Measurements from ENCODE around the gene SLC8B1.

Gene SLC8B1

GRCh38 chr12:113369391-113369985 lies 34.6 kb upstream of the SLC8B1 start:
- H3K27me3 ChIP-seq (ENCODE audit: control insufficient read depth in 2 of 2, insufficient read depth in 2 of 2, low read length in 2 of 2) = no peaks in the 10 kb centered on the region
- H3K36me3 ChIP-seq (ENCODE audit: control insufficient read depth in 2 of 2, insufficient read depth in 2 of 2, low read length in 2 of 2) = peaks cover 0 to 6% of the 10 kb centered on the region in 2 donors
- no peaks in the 10 kb centered on the region for H3K4me1 ChIP-seq (ENCODE audit: control insufficient read depth in 2 of 2, insufficient read depth in 2 of 2, low read length in 2 of 2)
- H3K9me3 ChIP-seq (ENCODE audit: control insufficient read depth in 2 of 2, low read length in 2 of 2) = no peaks in the 10 kb centered on the region
- H3K4me3 ChIP-seq (ENCODE audit: low read length in 2 of 2) = no peak overlapping the region
- H3K9ac ChIP-seq (ENCODE audit: low read depth in 1 of 2, low read length in 2 of 2) = no peak overlapping the region
- H3K27ac ChIP-seq (ENCODE audit: low read depth in 2 of 2, low read length in 2 of 2) = no peak overlapping the region

- Histone ChIP-seq H3K27me3 (ENCODE audit: control insufficient read depth in 2 of 2, insufficient read depth in 2 of 2, low read length in 2 of 2) (no peaks in the 10 kb centered on the region), H3K4me3 (ENCODE audit: low read length in 2 of 2) (no peak overlapping the region), H3K27ac (ENCODE audit: low read depth in 2 of 2, low read length in 2 of 2) (no peak overlapping the region), H3K36me3 (ENCODE audit: control insufficient read depth in 2 of 2, insufficient read depth in 2 of 2, low read length in 2 of 2) (peaks cover 0 to 5% of the 10 kb centered on the region in 2 donors), H3K4me1 (ENCODE audit: control insufficient read depth in 2 of 2, insufficient read depth in 2 of 2, low read length in 2 of 2) (no peaks in the 10 kb centered on the region), H3K9me3 (ENCODE audit: control insufficient read depth in 2 of 2, low read length in 2 of 2) (no peaks in the 10 kb centered on the region), H3K9ac (ENCODE audit: low read depth in 1 of 2, low read length in 2 of 2) (no peak overlapping the region)
Measured at GRCh38 chr12:113368331-113368730, 33.4 kb upstream of the SLC8B1 start.

GRCh38 chr12:113366827-113367226 lies 31.9 kb upstream of the SLC8B1 start:
- Histone ChIP-seq H3K9ac (ENCODE audit: low read depth in 1 of 2, low read length in 2 of 2) (no peak overlapping the region), H3K4me1 (ENCODE audit: control insufficient read depth in 2 of 2, insufficient read depth in 2 of 2, low read length in 2 of 2) (no peaks in the 10 kb centered on the region), H3K4me3 (ENCODE audit: low read length in 2 of 2) (no peak overlapping the region), H3K27ac (ENCODE audit: low read depth in 2 of 2, low read length in 2 of 2) (no peak overlapping the region), H3K36me3 (ENCODE audit: control insufficient read depth in 2 of 2, insufficient read depth in 2 of 2, low read length in 2 of 2) (peaks cover 0 to 5% of the 10 kb centered on the region in 2 donors), H3K9me3 (ENCODE audit: control insufficient read depth in 2 of 2, low read length in 2 of 2) (no peaks in the 10 kb centered on the region), H3K27me3 (ENCODE audit: control insufficient read depth in 2 of 2, insufficient read depth in 2 of 2, low read length in 2 of 2) (no peaks in the 10 kb centered on the region)

- Histone ChIP-seq H3K9ac (ENCODE audit: low read depth in 1 of 2, low read length in 2 of 2) (no peak overlapping the region), H3K36me3 (ENCODE audit: control insufficient read depth in 2 of 2, insufficient read depth in 2 of 2, low read length in 2 of 2) (peaks cover 0 to 1% of the 10 kb centered on the region in 2 donors), H3K4me3 (ENCODE audit: low read length in 2 of 2) (no peak overlapping the region), H3K9me3 (ENCODE audit: control insufficient read depth in 2 of 2, low read length in 2 of 2) (no peaks in the 10 kb centered on the region), H3K27ac (ENCODE audit: low read depth in 2 of 2, low read length in 2 of 2) (no peak overlapping the region), H3K4me1 (ENCODE audit: control insufficient read depth in 2 of 2, insufficient read depth in 2 of 2, low read length in 2 of 2) (no peaks in the 10 kb centered on the region), H3K27me3 (ENCODE audit: control insufficient read depth in 2 of 2, insufficient read depth in 2 of 2, low read length in 2 of 2) (no peaks in the 10 kb centered on the region)
Measured at GRCh38 chr12:113365639-113366395, 30.9 kb upstream of the SLC8B1 start.

- Histone ChIP-seq H3K4me3 (ENCODE audit: low read length in 2 of 2) (no peak overlapping the region), H3K36me3 (ENCODE audit: control insufficient read depth in 2 of 2, insufficient read depth in 2 of 2, low read length in 2 of 2) (no peaks in the 10 kb centered on the region), H3K9ac (ENCODE audit: low read depth in 1 of 2, low read length in 2 of 2) (no peak overlapping the region), H3K4me1 (ENCODE audit: control insufficient read depth in 2 of 2, insufficient read depth in 2 of 2, low read length in 2 of 2) (peaks cover 0 to 4% of the 10 kb centered on the region in 2 donors), H3K9me3 (ENCODE audit: control insufficient read depth in 2 of 2, low read length in 2 of 2) (no peaks in the 10 kb centered on the region), H3K27me3 (ENCODE audit: control insufficient read depth in 2 of 2, insufficient read depth in 2 of 2, low read length in 2 of 2) (no peaks in the 10 kb centered on the region), H3K27ac (ENCODE audit: low read depth in 2 of 2, low read length in 2 of 2) (no peak overlapping the region)
Measured at GRCh38 chr12:113364698-113365097, 29.8 kb upstream of the SLC8B1 start.

- no peaks in the 10 kb centered on the region for H3K27me3 ChIP-seq (ENCODE audit: control insufficient read depth in 2 of 2, insufficient read depth in 2 of 2, low read length in 2 of 2)
- peaks cover 8 to 16% of the 10 kb centered on the region in 2 donors for H3K4me1 ChIP-seq (ENCODE audit: control insufficient read depth in 2 of 2, insufficient read depth in 2 of 2, low read length in 2 of 2)
- H3K4me3 ChIP-seq (ENCODE audit: low read length in 2 of 2) = no peak overlapping the region
- peak overlapping the region in 1 of 2 donors; percentile 14 for H3K9ac ChIP-seq (ENCODE audit: low read depth in 1 of 2, low read length in 2 of 2)
- no peak overlapping the region for H3K27ac ChIP-seq (ENCODE audit: low read depth in 2 of 2, low read length in 2 of 2)
- no peaks in the 10 kb centered on the region for H3K9me3 ChIP-seq (ENCODE audit: control insufficient read depth in 2 of 2, low read length in 2 of 2)
- H3K36me3 ChIP-seq (ENCODE audit: control insufficient read depth in 2 of 2, insufficient read depth in 2 of 2, low read length in 2 of 2) = no peaks in the 10 kb centered on the region
Measured at GRCh38 chr12:113361574-113362370, 26.9 kb upstream of the SLC8B1 start.

GRCh38 chr12:113359939-113360748 lies 25.2 kb upstream of the SLC8B1 start:
- no peak overlapping the region for H3K27ac ChIP-seq (ENCODE audit: low read depth in 2 of 2, low read length in 2 of 2)
- no peaks in the 10 kb centered on the region for H3K27me3 ChIP-seq (ENCODE audit: control insufficient read depth in 2 of 2, insufficient read depth in 2 of 2, low read length in 2 of 2)
- H3K9me3 ChIP-seq (ENCODE audit: control insufficient read depth in 2 of 2, low read length in 2 of 2) = no peaks in the 10 kb centered on the region
- H3K36me3 ChIP-seq (ENCODE audit: control insufficient read depth in 2 of 2, insufficient read depth in 2 of 2, low read length in 2 of 2) = no peaks in the 10 kb centered on the region
- peaks cover 8 to 16% of the 10 kb centered on the region in 2 donors for H3K4me1 ChIP-seq (ENCODE audit: control insufficient read depth in 2 of 2, insufficient read depth in 2 of 2, low read length in 2 of 2)
- no peak overlapping the region for H3K4me3 ChIP-seq (ENCODE audit: low read length in 2 of 2)
- no peak overlapping the region for H3K9ac ChIP-seq (ENCODE audit: low read depth in 1 of 2, low read length in 2 of 2)

GRCh38 chr12:113359133-113359938 lies 24.4 kb upstream of the SLC8B1 start:
- Histone ChIP-seq H3K27me3 (ENCODE audit: control insufficient read depth in 2 of 2, insufficient read depth in 2 of 2, low read length in 2 of 2) (no peaks in the 10 kb centered on the region), H3K27ac (ENCODE audit: low read depth in 2 of 2, low read length in 2 of 2) (peak overlapping the region; percentile 71 to 77), H3K4me1 (ENCODE audit: control insufficient read depth in 2 of 2, insufficient read depth in 2 of 2, low read length in 2 of 2) (peaks cover 8 to 16% of the 10 kb centered on the region in 2 donors), H3K9ac (ENCODE audit: low read depth in 1 of 2, low read length in 2 of 2) (peak overlapping the region; percentile 68 to 88), H3K4me3 (ENCODE audit: low read length in 2 of 2) (peak overlapping the region; percentile 72 to 77), H3K9me3 (ENCODE audit: control insufficient read depth in 2 of 2, low read length in 2 of 2) (no peaks in the 10 kb centered on the region), H3K36me3 (ENCODE audit: control insufficient read depth in 2 of 2, insufficient read depth in 2 of 2, low read length in 2 of 2) (no peaks in the 10 kb centered on the region)
